SK-N-SH treated with all-trans-retinoic acid at 6 μM for 48 hours (cell line): ENCODE measurements around the gene XNDC1N.

Source experiments
- ATAC-seq: fragments of 200-7000 bp; cut with Tn5 transposase; 3 replicates; pipeline ENCODE4 v1.9.1; 2020; ENCODE audit warnings: mild to moderate bottlenecking, moderate library complexity
- ARNTL ChIP-seq: fragments of 450-650 bp; formaldehyde crosslinking; IDR thresholded peaks from 2 replicates; pipeline ENCODE4 v1.5.0; 2020; ENCODE audit warnings: low read depth, mild to moderate bottlenecking, moderate library complexity, borderline replicate concordance
- BACH2 ChIP-seq: fragments of 250-450 bp; sonication (Bioruptor Pico); IDR thresholded peaks from 2 replicates; pipeline ENCODE4 v1.9.0; 2021; ENCODE audit warnings: mild to moderate bottlenecking, borderline replicate concordance
- CREB5 ChIP-seq: fragments of 250-450 bp; sonication (Bioruptor Pico); IDR thresholded peaks from 2 replicates; pipeline ENCODE4 v1.5.1; 2020; ENCODE audit warnings: low read depth, mild to moderate bottlenecking, moderate library complexity
- CSRNP3 ChIP-seq: fragments of 250-450 bp; sonication (Bioruptor Pico); IDR thresholded peaks from 2 replicates; pipeline ENCODE4 v1.5.1; 2021; ENCODE audit warnings: mild to moderate bottlenecking, moderate library complexity
- GLIS3 ChIP-seq: fragments of 250-450 bp; sonication (Bioruptor Pico); IDR thresholded peaks from 2 replicates; pipeline ENCODE4 v1.5.0; 2020; ENCODE audit warnings: mild to moderate bottlenecking, moderate library complexity
- ISL1 ChIP-seq: fragments of 250-450 bp; sonication (Bioruptor Pico); IDR thresholded peaks from 2 replicates; pipeline ENCODE4 v2.1.2; 2022; ENCODE audit warnings: mild to moderate bottlenecking, moderate library complexity
- OSR1 ChIP-seq: fragments of 250-450 bp; sonication (Bioruptor Pico); IDR thresholded peaks from 2 replicates; pipeline ENCODE4 v1.8.0; 2022; ENCODE audit warnings: moderate library complexity, mild to moderate bottlenecking, inconsistent platforms
- POU6F1 ChIP-seq: fragments of 250-450 bp; sonication (Bioruptor Pico); IDR thresholded peaks from 2 replicates; pipeline ENCODE4 v1.8.0; 2021; ENCODE audit warnings: low read depth, mild to moderate bottlenecking, moderate library complexity, borderline replicate concordance
- PPARA ChIP-seq: fragments of 250-450 bp; sonication (Bioruptor Pico); IDR thresholded peaks from 2 replicates; pipeline ENCODE4 v1.5.0; 2020; ENCODE audit warnings: mild to moderate bottlenecking, borderline replicate concordance
- RARB ChIP-seq: fragments of 250-450 bp; sonication (Bioruptor Pico); IDR thresholded peaks from 2 replicates; pipeline ENCODE4 v1.8.0; 2021; ENCODE audit warnings: mild to moderate bottlenecking, moderate library complexity
- SNAI2 ChIP-seq: fragments of 250-450 bp; sonication (Bioruptor Pico); IDR thresholded peaks from 2 replicates; pipeline ENCODE4 v1.5.0; 2020; ENCODE audit warnings: mild to moderate bottlenecking, moderate library complexity
- TSHZ2 ChIP-seq: fragments of 250-450 bp; sonication (Bioruptor Pico); IDR thresholded peaks from 2 replicates; pipeline ENCODE4 v1.5.0; 2020; ENCODE audit warnings: mild to moderate bottlenecking, moderate library complexity
- ZC3H10 ChIP-seq: fragments of 250-450 bp; sonication (Bioruptor Pico); IDR thresholded peaks from 2 replicates; pipeline ENCODE4 v1.5.1; 2021; ENCODE audit warnings: mild to moderate bottlenecking, moderate library complexity
- ZFP30 ChIP-seq: fragments of 450-650 bp; formaldehyde crosslinking; IDR thresholded peaks from 2 replicates; pipeline ENCODE4 v1.5.0; 2022; ENCODE audit warnings: mild to moderate bottlenecking, moderate library complexity
- ZNF70 ChIP-seq: fragments of 450-650 bp; formaldehyde crosslinking; IDR thresholded peaks from 2 replicates; pipeline ENCODE4 v1.5.0; 2020; ENCODE audit warnings: mild to moderate bottlenecking, moderate library complexity
- ZNF8 ChIP-seq: fragments of 450-650 bp; formaldehyde crosslinking; IDR thresholded peaks from 2 replicates; pipeline ENCODE4 v1.5.0; 2020; ENCODE audit warnings: mild to moderate bottlenecking, moderate library complexity

XNDC1N gene

GRCh38 chr11:71936825-71937224 is 8.4 kb upstream of the XNDC1N start:
- ATAC-seq, result peak; percentile 76
- TF ChIP-seq SNAI2, result no peak
- no peak for TF ChIP-seq ZFP30 (CRISPR knock-in tag)
- TF ChIP-seq ISL1, result peak; percentile 84
- no peak for TF ChIP-seq OSR1 (CRISPR knock-in tag)
- peak; percentile 54; the same call in 1 of the 2 replicates for TF ChIP-seq CREB5

GRCh38 chr11:71935338-71935925 is 7.0 kb upstream of the XNDC1N start:
- no peak for TF ChIP-seq SNAI2
- no peak for ATAC-seq

- no peak for ATAC-seq
- TF ChIP-seq GLIS3, result no peak
Measured at GRCh38 chr11:71934213-71934612, 5.8 kb upstream of the XNDC1N start.

GRCh38 chr11:71933141-71933933 is 4.9 kb upstream of the XNDC1N start:
- no peak for ATAC-seq
- TF ChIP-seq TSHZ2 (CRISPR knock-in tag) (no peak), OSR1 (CRISPR knock-in tag) (no peak)
- TF ChIP-seq, all 23 proteins: peak for 0

- no peak for ATAC-seq
- TF ChIP-seq ZC3H10 (CRISPR knock-in tag), result no peak
- TF ChIP-seq TSHZ2 (CRISPR knock-in tag), result no peak
- TF ChIP-seq PPARA (CRISPR knock-in tag), result no peak
- no peak for TF ChIP-seq BACH2 (CRISPR knock-in tag)
- no peak for TF ChIP-seq POU6F1 (CRISPR knock-in tag)
- TF ChIP-seq CSRNP3 (CRISPR knock-in tag), result no peak
- TF ChIP-seq ZFP30 (CRISPR knock-in tag), result no peak
- no peak for TF ChIP-seq ZNF8 (CRISPR knock-in tag)
- no peak for TF ChIP-seq ARNTL (CRISPR knock-in tag)
- no peak for TF ChIP-seq SNAI2
- TF ChIP-seq ZNF70 (CRISPR knock-in tag), result no peak
- TF ChIP-seq RARB (CRISPR knock-in tag), result no peak
- no peak for TF ChIP-seq OSR1 (CRISPR knock-in tag)
Measured at GRCh38 chr11:71931245-71931602, 2.8 kb upstream of the XNDC1N start.
